Left forelimb (tissue), 1 donor: Measurements from ENCODE around the gene GEMIN8.

ENCODE experiments used
- DNase-seq: peaks from one replicate; pipeline ENCODE4 v3.0.0-alpha.2; 2018; ENCODE audit warnings: low spot score

GEMIN8 gene, protein sequence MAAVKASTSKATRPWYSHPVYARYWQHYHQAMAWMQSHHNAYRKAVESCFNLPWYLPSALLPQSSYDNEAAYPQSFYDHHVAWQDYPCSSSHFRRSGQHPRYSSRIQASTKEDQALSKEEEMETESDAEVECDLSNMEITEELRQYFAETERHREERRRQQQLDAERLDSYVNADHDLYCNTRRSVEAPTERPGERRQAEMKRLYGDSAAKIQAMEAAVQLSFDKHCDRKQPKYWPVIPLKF

DNA sequence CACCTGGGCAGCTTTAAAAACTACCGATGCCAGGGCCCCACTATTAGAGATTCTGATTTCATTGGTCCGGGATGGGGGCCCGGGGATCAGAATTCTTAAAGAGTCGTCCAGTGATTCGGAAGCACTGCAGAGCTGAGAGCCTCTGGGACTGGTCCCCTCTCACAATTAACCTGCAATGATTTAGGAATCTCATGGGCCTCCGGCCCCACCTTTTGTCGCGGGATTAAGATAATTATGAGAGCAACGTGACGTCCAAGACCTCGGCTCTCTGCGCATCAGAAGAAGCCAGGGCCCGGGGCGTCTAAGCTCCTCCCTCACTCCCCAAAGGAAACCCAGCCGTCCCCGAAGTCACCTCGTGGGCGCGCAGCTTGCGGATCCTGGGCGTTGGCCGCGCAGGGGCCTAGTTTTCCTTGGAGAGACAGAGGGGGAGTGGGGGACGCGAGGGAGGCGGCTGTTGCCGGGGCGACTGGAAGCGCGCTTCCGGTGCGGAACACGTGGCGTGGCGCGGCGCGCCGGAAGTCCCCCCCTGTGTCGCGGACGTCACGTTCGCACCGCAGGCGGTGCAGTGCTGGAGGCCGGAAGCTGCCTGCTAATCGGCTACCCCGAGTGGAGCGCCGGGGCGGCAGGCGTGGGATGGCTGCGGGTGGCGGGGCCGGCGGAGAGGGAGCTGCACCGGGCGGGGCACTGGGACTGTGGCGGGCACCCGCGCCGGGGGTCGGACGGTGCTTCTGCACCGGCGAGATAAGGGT lies at the start of gene GEMIN8:
Gene GEMIN8, minus strand, starts transcription at position 468 of the 749 bp plus-strand sequence. CDS start 8,414 bp downstream, outside the sequence.
- peak; percentile 89 for DNase-seq

DNA sequence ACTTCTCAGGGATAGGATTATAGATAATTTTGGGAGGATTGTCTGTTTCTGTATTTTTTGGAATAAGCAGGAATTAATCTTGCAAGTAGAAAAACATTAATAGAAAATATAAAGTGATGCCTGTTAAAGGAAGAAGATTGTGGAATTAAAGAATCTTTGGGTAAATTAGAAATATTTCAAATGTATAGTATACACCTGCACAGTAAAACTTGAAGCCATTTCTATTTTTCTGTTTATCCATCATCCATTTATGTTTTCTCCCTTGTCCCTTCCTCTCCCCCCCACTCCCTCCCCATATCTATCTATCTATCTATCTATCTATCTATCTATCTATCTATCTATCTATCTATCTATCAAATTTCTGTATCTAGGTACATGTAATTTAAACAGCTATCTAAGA lies 46.9 kb upstream of the GEMIN8 start:
- DNase-seq: no peak

DNA sequence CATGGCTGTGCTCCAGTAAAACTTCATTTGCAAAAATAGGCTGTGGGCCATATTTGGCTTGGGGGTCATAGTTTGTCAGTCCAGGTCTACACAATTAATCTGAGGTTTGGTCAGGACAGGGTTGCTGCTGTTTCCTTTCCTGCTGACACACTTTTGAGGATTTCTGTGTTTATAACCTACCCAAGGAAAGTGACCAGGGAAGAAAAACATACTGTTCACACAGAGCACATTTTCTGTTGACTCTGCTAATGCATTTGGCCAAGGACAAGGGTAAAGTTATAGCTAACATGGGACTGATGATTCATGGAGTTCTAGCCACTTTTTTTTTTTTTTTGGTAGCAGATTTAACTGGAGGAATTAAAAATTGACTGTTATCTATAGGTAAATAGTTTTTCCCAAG lies 43.9 kb upstream of the GEMIN8 start:
- DNase-seq: no peak

- DNase-seq: no peak
Observed at GRCh38 chrX:14073071-14073470, 43.4 kb upstream of the GEMIN8 start.

DNA sequence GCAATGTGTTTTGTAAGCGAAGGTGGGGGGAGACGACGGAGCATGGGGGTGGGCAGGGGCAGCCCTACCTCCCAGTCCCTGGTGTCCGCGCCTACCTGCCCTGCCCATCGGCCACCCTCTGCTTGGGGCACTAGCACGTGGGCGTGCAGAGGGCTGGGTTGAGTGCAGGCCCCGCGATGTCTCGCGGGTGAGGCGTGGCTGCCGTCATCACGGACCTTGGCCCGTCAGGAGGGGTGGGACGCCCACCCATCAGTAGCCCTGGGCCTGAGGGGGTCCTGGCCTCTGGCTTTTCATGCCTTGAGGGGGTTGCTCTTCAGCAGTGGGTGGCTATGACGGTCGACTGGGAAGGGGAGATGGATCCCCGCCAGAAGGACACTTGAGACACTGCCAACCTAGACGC lies 36.1 kb upstream of the GEMIN8 start:
- no peak for DNase-seq

DNA sequence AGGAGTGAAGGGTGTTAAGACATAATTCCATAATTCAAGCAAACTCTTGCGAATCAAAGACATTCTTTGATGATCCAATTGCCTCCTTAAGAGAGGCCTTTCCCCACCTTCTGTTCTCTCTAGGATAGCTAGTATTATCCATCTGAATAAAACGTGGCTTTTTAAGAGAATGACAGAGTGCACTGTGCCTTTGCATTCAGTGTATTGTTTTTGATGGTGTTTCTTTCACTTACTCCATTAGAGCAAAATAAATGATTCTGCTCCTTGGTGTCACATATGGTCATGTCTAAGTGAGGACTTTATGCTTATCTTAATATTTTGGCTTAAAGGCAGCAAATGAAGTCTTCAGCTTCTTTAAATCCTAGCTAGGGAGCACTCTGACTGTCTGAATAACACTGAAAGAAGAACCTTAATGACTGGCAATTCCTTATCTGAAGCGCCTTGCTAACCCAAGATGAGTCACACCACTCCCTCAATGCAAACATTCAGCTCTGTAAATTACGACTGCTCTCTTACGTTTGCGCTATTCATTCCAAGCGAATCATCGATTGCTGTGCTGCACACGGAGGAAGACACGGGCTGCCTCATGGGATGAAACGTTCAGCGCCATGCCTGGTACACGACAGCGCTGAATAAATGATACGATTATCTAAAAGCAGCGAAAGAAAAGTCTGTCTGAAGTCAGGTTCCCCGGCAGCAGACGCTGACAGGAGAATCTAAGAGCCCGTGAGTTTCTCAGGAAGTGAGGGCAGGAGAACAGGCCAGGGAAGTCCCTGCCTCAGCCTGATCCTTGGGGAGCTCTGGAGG lies 35.1 kb upstream of the GEMIN8 start:
- no peak for DNase-seq

- DNase-seq: no peak
Observed at GRCh38 chrX:14062524-14062923, 32.8 kb upstream of the GEMIN8 start.

- no peak for DNase-seq
Observed at GRCh38 chrX:14056206-14056605, 26.5 kb upstream of the GEMIN8 start.

- no peak for DNase-seq
Observed at GRCh38 chrX:14051416-14051815, 21.7 kb upstream of the GEMIN8 start.

GRCh38 chrX:14050709-14051108 lies 21.0 kb upstream of the GEMIN8 start:
- DNase-seq: no peak

DNA sequence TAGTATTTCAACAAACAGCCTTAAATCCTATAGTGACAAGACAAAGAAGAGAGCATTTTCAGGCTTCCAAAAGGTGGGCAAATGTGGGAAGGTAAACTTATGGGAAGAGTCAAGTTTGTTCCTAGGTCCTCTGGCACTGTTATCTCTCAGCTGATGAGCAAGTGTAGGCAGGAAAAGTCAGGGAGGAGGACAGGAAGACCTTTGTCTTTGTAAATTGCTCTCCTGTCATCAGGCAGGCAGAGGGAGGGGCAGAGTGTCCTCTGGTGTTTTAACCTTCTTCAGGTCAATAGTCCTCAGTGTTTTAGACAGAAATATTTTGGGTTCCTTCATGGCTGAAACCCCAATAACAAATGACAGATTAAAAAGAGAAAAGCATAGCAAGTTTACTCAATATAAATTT lies 13.5 kb upstream of the GEMIN8 start:
- no peak for DNase-seq

DNA sequence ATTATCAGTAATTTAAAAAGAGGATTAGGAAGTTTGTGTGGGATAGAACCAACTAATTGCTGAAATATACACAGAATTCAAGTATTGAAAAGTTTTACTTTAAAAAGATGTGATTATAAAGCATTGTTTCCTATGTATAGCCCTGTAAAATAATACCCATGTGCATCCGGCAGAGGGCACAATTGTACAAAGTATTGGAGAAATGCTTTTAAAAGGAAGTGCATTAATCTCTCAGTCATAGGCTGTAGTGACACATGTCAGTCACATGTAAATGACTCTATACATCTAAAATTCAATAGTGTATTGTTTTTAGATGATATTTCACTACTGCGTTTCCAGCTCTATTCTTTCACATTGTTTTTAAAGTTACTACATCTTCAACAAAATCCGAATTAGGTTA lies 9.7 kb upstream of the GEMIN8 start:
- no peak for DNase-seq

DNA sequence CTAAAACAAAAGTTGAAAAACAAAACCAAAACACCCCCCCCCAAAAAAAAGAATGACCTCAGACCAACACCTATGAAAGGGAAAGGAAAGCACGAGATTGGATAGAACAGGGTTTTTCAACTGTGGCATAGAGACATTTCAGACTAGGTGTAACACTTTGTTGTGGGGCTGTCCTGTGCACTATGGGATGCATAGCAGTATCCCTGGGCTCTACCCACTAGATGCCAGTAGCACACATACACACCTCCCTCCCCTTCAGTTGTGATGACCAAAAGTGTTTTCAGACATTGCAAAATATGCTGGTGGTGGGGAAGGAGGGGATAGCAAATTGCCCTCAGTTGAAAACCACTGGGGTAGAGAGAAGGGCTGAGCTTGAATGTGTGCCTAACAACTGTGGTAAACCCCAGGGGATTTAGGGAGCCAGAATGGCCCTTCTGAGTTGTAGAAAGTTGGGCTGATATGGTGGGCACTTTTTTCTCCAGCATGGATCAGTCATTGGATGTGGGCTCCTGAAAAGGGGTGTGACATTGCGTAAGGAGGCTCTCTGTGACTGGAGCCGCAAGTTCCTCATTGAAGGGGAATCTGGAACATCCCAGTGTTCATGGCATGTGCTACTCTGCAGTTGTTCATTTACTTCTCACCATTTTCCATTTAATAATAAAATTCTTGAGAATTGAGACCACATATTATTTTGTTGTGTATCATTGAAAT lies 8.8 kb upstream of the GEMIN8 start:
- DNase-seq: no peak

DNA sequence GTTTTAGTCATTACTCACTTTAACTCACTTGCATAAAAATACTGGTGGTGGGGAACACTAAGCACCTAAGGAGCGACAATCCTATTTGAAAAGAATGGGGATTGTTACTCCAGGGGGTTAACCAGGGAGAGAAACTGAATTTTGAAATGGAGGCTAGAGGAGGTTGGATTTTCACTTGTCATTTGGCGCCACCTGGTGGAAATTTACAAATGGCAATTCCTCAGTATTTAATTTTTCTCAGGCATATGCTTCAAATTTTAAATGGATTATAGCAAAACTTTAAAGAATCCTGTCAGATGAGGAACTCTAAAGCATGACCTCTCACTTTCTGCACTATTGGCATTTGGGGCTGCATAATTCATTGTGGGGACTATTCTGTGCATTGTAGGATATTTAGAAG lies 2.7 kb upstream of the GEMIN8 start:
- no peak for DNase-seq

GRCh38 chrX:14030174-14030530 lies 460 bp upstream of the GEMIN8 start:
- DNase-seq: no peak

GRCh38 chrX:14029039-14029424 lies 660 bp downstream of the GEMIN8 start:
- no peak for DNase-seq

GRCh38 chrX:14028473-14028872 lies 1.2 kb downstream of the GEMIN8 start:
- DNase-seq: no peak

DNA sequence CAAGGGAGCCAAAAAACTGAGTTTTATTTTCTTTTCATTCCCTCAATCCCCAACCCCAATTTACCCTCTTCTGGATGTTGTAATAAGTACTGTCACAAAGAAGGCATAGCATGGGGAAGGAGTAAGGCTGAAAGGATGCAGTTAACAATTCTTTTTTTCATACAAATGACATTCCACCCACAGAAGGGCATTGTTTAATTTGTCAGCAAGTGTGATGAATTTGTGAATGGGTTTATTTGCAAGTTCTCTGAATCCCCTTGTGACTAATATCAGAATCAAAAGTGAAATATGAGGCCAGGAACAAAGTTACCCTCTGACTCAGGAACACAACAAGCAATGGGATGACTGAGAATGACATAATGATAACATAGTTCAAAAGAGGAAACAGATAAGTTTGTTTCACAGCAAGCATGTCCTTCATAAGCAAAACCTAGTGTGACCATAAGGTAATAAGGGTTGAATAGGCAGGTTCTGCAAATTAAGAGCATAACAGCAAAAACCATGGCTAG lies 2.1 kb downstream of the GEMIN8 start:
- no peak for DNase-seq

- no peak for DNase-seq
Observed at GRCh38 chrX:14027036-14027435, 2.7 kb downstream of the GEMIN8 start.

- no peak for DNase-seq
Observed at GRCh38 chrX:14026121-14026520, 3.6 kb downstream of the GEMIN8 start.

DNA sequence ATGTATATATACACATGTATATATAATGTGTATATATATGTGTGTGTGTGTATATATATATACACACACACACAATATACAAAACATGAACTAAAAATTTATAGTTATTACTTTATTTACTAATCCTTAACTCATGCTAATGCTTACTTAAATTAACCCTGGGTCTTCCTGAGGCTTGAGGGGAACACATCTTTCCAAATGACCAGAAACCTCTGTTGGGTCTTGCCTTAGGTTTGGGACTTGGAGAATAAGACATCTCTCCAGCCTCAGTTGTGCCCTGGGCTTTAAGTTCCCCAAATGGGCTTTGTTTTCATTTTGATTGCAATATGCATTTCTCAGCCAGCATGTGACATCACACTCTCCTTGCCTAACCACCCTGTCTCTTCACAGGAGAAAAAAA lies 7.7 kb downstream of the GEMIN8 start:
- no peak for DNase-seq

DNA sequence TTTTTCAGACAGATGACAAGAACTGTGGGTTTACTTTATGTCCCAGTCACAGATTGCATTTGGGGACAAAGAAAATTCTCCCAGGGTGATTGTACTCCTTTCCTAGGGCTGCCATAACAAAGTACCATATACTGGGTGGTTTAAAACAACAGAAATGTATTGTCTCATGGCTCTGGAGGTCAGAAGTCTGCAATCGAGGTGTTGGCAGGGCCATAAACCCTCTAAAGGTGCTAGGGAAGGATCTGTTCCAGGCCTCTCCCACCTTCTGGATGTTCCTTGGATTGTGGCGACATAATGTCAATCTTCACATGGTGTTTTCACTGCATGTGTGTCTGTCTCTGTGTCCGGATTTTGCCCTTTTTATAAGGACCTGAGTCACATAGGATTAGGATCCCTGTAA lies 12.3 kb downstream of the GEMIN8 start:
- no peak for DNase-seq
